Natural killer cell (primary cell): ENCODE results near the gene DSCAML1. TPM values are rescaled to one million over a fixed set of nuclear protein-coding genes. Genes with fewer than 3 reads are reported as not detected.

ENCODE experiments used
- ATAC-seq, 3 donors: fragments of 150-1000 bp in 2 of 3; fragments of 200-7000 bp in 1 of 3; cut with Tn5 transposase; 1 replicate in 1 of 3; 2 replicates in 2 of 3; pipeline ENCODE4 v1.10.0; 2021; ENCODE audit warnings: mild to moderate bottlenecking in 2 of 3, moderate library complexity in 2 of 3
- DNase-seq, 2 donors: peaks; one replicate each; pipeline versions ENCODE4 v3.0.0 to v3.0.0-alpha.2; 2013 to 2021; ENCODE audit warnings: mixed read lengths in 1 of 2
- H3K27ac ChIP-seq: one replicate; pipeline ENCODE4 v1.5.1; 2013; ENCODE audit warnings: mild to moderate bottlenecking, low read length
- H3K27me3 ChIP-seq: one replicate; pipeline ENCODE4 v1.6.1; 2013; ENCODE audit warnings: low read length; ENCODE audit not compliant: control insufficient read depth, insufficient read depth
- H3K36me3 ChIP-seq: one replicate; pipeline ENCODE4 v1.6.1; 2013; ENCODE audit warnings: low read length; ENCODE audit not compliant: control insufficient read depth, insufficient read depth
- H3K4me1 ChIP-seq: one replicate; pipeline ENCODE4 v1.6.1; 2013; ENCODE audit warnings: low read length; ENCODE audit not compliant: control insufficient read depth, insufficient read depth
- H3K4me3 ChIP-seq: one replicate; pipeline ENCODE4 v1.5.1; 2013; ENCODE audit warnings: low read length
- H3K9me3 ChIP-seq: one replicate; pipeline ENCODE4 v1.6.1; 2013; ENCODE audit warnings: low read length; ENCODE audit not compliant: control insufficient read depth, insufficient read depth
- H3K27ac Mint-ChIP-seq, 2 donors: one replicate each; pipeline ENCODE4 v1.8.0; 2022; ENCODE audit warnings: mild to moderate bottlenecking in 2 of 2, mixed read lengths in 2 of 2, moderate library complexity in 1 of 2
- H3K27me3 Mint-ChIP-seq, 2 donors: one replicate each; pipeline ENCODE4 v1.8.0; 2022; ENCODE audit warnings: low read depth in 2 of 2, mixed read lengths in 2 of 2
- H3K36me3 Mint-ChIP-seq: one replicate; pipeline ENCODE4 v1.8.0; 2022; ENCODE audit warnings: mixed read lengths
- H3K4me1 Mint-ChIP-seq, 2 donors: one replicate each; pipeline ENCODE4 v1.8.0; 2022; ENCODE audit warnings: mixed read lengths in 2 of 2
- H3K4me3 Mint-ChIP-seq: one replicate; pipeline ENCODE4 v1.8.0; 2022; ENCODE audit warnings: mild to moderate bottlenecking, moderate library complexity, mixed read lengths
- H3K9me3 Mint-ChIP-seq, 2 donors: one replicate each; pipeline ENCODE4 v1.8.0; 2022; ENCODE audit warnings: mixed read lengths in 2 of 2
- CTCF ChIP-seq: fragments of 200-600 bp; IDR thresholded peaks from one replicate; pipeline ENCODE4 v1.8.0; 2022; ENCODE audit warnings: antibody characterized with exemption
- WGBS: methylation state at CpG from one replicate; pipeline ENCODE4 v1.1.7; 2013; ENCODE audit warnings: missing lambda C conversion rate; ENCODE audit not compliant: insufficient coverage; 5-methylcytosine and 5-hydroxymethylcytosine counted together
- intact Hi-C: fragments of 100-400 bp; cut with micrococcal nuclease; formaldehyde crosslinking; loops from one replicate; pipeline ENCODE4 v1.14.2; 2022
- total RNA-seq, 4 donors: library from RNA; stranded (reverse); fragments of 120-200 nt in 1 of 4; gene quantifications; one replicate each; pipeline versions ENCODE4 v1.2.3 to v1.2.4, GENCODE V29; 2013 to 2022

The DSCAML1 gene
- total RNA-seq, 3 donors from 2014 or later (not counting 1 experiment from before 2014, with no cell fraction given), result 0.66 TPM; not detected in 2

- intact Hi-C loops, result no loop called here
- no peak for ATAC-seq
- Mint-ChIP-seq H3K27me3 (peaks cover 3 to 6% of the 10 kb centered on the region in 2 donors), H3K36me3 (no peaks in the 10 kb centered on the region), H3K9me3 (no peaks in the 10 kb centered on the region), H3K4me3 (no peak overlapping the region), H3K27ac (no peak overlapping the region), H3K4me1 (no peaks in the 10 kb centered on the region)
- DNase-seq, result no peak
- Histone ChIP-seq H3K27ac (no peak overlapping the region), H3K9me3 (no peaks in the 10 kb centered on the region), H3K36me3 (no peaks in the 10 kb centered on the region), H3K4me3 (no peak overlapping the region), H3K4me1 (no peaks in the 10 kb centered on the region), H3K27me3 (no peaks in the 10 kb centered on the region)
- no peak for TF ChIP-seq CTCF
- 85% methylated on average over 12 of the region's 12 CpGs for WGBS
These were observed 147.5 kb downstream of the DSCAML1 start for GRCh38 chr11:117649296-117650055.

- Mint-ChIP-seq H3K27ac (no peak overlapping the region), H3K9me3 (no peaks in the 10 kb centered on the region), H3K27me3 (peaks cover 8% of the 10 kb centered on the region in 2 donors), H3K36me3 (no peaks in the 10 kb centered on the region), H3K4me3 (no peak overlapping the region), H3K4me1 (no peaks in the 10 kb centered on the region)
- Histone ChIP-seq H3K9me3 (no peaks in the 10 kb centered on the region), H3K4me3 (no peak overlapping the region), H3K36me3 (no peaks in the 10 kb centered on the region), H3K4me1 (no peaks in the 10 kb centered on the region), H3K27ac (no peak overlapping the region), H3K27me3 (no peaks in the 10 kb centered on the region)
- intact Hi-C loops, result no loop called here
- 91% methylated on average over 8 of the region's 8 CpGs for WGBS
- no peak for DNase-seq
- no peak for ATAC-seq
- no peak for TF ChIP-seq CTCF
These were observed 149.1 kb downstream of the DSCAML1 start for GRCh38 chr11:117647872-117648271.

- intact Hi-C loops, result no loop called here
- no peaks in the 10 kb centered on the region for H3K36me3 ChIP-seq
- TF ChIP-seq CTCF, result no peak
- H3K9me3 ChIP-seq, result no peaks in the 10 kb centered on the region
- H3K36me3 Mint-ChIP-seq, result no peaks in the 10 kb centered on the region
- 81% methylated on average over 3 of the region's 3 CpGs for WGBS
- H3K9me3 Mint-ChIP-seq, result no peaks in the 10 kb centered on the region
- H3K4me3 ChIP-seq, result no peak overlapping the region
- H3K27ac ChIP-seq, result no peak overlapping the region
- no peak overlapping the region for H3K4me3 Mint-ChIP-seq
- no peaks in the 10 kb centered on the region for H3K4me1 ChIP-seq
- no peaks in the 10 kb centered on the region for H3K4me1 Mint-ChIP-seq
- no peak overlapping the region for H3K27ac Mint-ChIP-seq
- peaks cover 8 to 13% of the 10 kb centered on the region in 2 donors for H3K27me3 Mint-ChIP-seq
- DNase-seq (no peak), ATAC-seq (no peak)
- no peaks in the 10 kb centered on the region for H3K27me3 ChIP-seq
These were observed 149.8 kb downstream of the DSCAML1 start for GRCh38 chr11:117647207-117647606.

- no peak overlapping the region for H3K27ac Mint-ChIP-seq
- H3K9me3 Mint-ChIP-seq, result no peaks in the 10 kb centered on the region
- Histone ChIP-seq H3K9me3 (no peaks in the 10 kb centered on the region), H3K4me1 (no peaks in the 10 kb centered on the region), H3K36me3 (no peaks in the 10 kb centered on the region), H3K27me3 (no peaks in the 10 kb centered on the region), H3K27ac (no peak overlapping the region), H3K4me3 (no peak overlapping the region)
- WGBS, result 52% methylated on average over 3 of the region's 6 CpGs
- DNase-seq (no peak), ATAC-seq (no peak)
- intact Hi-C loops, result no loop called here
- TF ChIP-seq CTCF, result no peak
- H3K36me3 Mint-ChIP-seq, result no peaks in the 10 kb centered on the region
- H3K4me3 Mint-ChIP-seq, result no peak overlapping the region
- no peaks in the 10 kb centered on the region for H3K4me1 Mint-ChIP-seq
- peaks cover 8 to 18% of the 10 kb centered on the region in 2 donors for H3K27me3 Mint-ChIP-seq
These were observed 150.6 kb downstream of the DSCAML1 start for GRCh38 chr11:117646411-117646810.
